B cell (primary cell): ENCODE data around the gene SELENOI. TPM values are rescaled to one million over a fixed set of nuclear protein-coding genes. Genes with fewer than 3 reads are reported as not detected.
"Not testable (repeated sequence)": the region's sequence is repeated elsewhere in the genome, so short reads cannot be mapped to it uniquely, and the experiment has no call there.

Source experiments
- ATAC-seq: fragments of 200-7000 bp; cut with Tn5 transposase; one replicate; pipeline ENCODE4 v1.10.0; 2021; ENCODE audit warnings: low read depth, mild to moderate bottlenecking, moderate number of reproducible peaks, moderate library complexity
- CTCF ChIA-PET: fragments of 350-600 bp; sonication (Branson Sonifier 250); formaldehyde crosslinking; loops from one replicate; lab custom pipeline; 2021; ENCODE audit warnings: antibody characterized with exemption, inconsistent platforms; lab: Charles Lee
- POLR2A ChIA-PET: fragments of 350-600 bp; sonication (Branson Sonifier 250); formaldehyde crosslinking; loops from one replicate; lab custom pipeline; 2021; ENCODE audit warnings: antibody characterized with exemption; lab: Charles Lee
- DNase-seq: peaks from one replicate; pipeline ENCODE4 v3.0.0; 2013
- H2AFZ ChIP-seq: 2 replicates; pipeline ENCODE4 v1.6.1; 2012; ENCODE audit warnings: mild to moderate bottlenecking, low read depth, low read length; ENCODE audit not compliant: insufficient read depth, poor library complexity, severe bottlenecking
- H3K27ac ChIP-seq, 2 donors: 1 replicate in 1 of 2; 2 replicates in 1 of 2; pipeline ENCODE4 v1.5.1; 2012 to 2013; ENCODE audit warnings: low read length in 2 of 2, mild to moderate bottlenecking in 2 of 2, moderate library complexity in 1 of 2
- H3K27me3 ChIP-seq, 4 experiments: fragments of 200-600 bp in 1 of 4; sonication (generic) in 1 of 4; replicated peaks in 1 of 4; 1 replicate in 2 of 4; 2 replicates in 2 of 4; pipeline versions ENCODE4 v1.6.1 to v1.7.0; 2013 to 2016; ENCODE audit warnings: low read length in 3 of 4, mild to moderate bottlenecking in 2 of 4, mixed read lengths in 1 of 4, moderate library complexity in 1 of 4; ENCODE audit not compliant: insufficient read depth in 4 of 4, control insufficient read depth in 3 of 4; ENCODE audit errors: control extremely low read depth in 1 of 4
- H3K36me3 ChIP-seq, 2 experiments: replicated peaks in 1 of 2; 1 replicate in 1 of 2; 2 replicates in 1 of 2; pipeline versions ENCODE4 v1.6.1 to v1.7.1; 2013; ENCODE audit warnings: low read length in 1 of 2; ENCODE audit not compliant: insufficient read depth in 2 of 2, control insufficient read depth in 1 of 2; ENCODE audit errors: control extremely low read depth in 1 of 2, extremely low read depth in 1 of 2
- H3K4me1 ChIP-seq, 2 donors: fragments of 200-600 bp in 1 of 2; sonication (generic) in 1 of 2; 1 replicate in 1 of 2; 2 replicates in 1 of 2; pipeline versions ENCODE4 v1.5.1 to v1.6.1; 2013 to 2017; ENCODE audit warnings: low read length in 2 of 2; ENCODE audit not compliant: control insufficient read depth in 2 of 2, insufficient read depth in 2 of 2
- H3K4me2 ChIP-seq: replicated peaks from 2 replicates; pipeline ENCODE3; 2012; ENCODE audit warnings: mild to moderate bottlenecking, low read depth, low read length; ENCODE audit not compliant: poor library complexity, severe bottlenecking
- H3K4me3 ChIP-seq, 5 experiments: fragments of 200-600 bp in 1 of 5; sonication (generic) in 1 of 5; 1 replicate in 3 of 5; 2 replicates in 2 of 5; pipeline versions ENCODE4 v1.5.1 to v1.7.0; 2011 to 2016; ENCODE audit warnings: low read length in 4 of 5, mild to moderate bottlenecking in 4 of 5, low read depth in 2 of 5, control low read depth in 1 of 5, moderate library complexity in 1 of 5; ENCODE audit not compliant: insufficient read depth in 1 of 5; ENCODE audit errors: control extremely low read depth in 1 of 5, extremely low read depth in 1 of 5
- H3K79me2 ChIP-seq: fragments of 200-600 bp; sonication (generic); one replicate; pipeline ENCODE4 v1.6.0; 2016; ENCODE audit warnings: low read length; ENCODE audit not compliant: control insufficient read depth, insufficient read depth
- H3K9ac ChIP-seq: fragments of 200-600 bp; sonication (generic); 2 replicates; pipeline ENCODE4 v1.6.1; 2017; ENCODE audit warnings: mild to moderate bottlenecking, low read length, moderate library complexity
- H3K9me3 ChIP-seq, 3 donors: one replicate each; pipeline versions ENCODE4 v1.6.1 to v1.7.1; 2013; ENCODE audit warnings: low read length in 2 of 3; ENCODE audit not compliant: control insufficient read depth in 2 of 3, insufficient read depth in 1 of 3; ENCODE audit errors: control extremely low read depth in 1 of 3
- H4K20me1 ChIP-seq: 2 replicates; pipeline ENCODE4 v1.6.0; 2012; ENCODE audit warnings: mild to moderate bottlenecking, low read length; ENCODE audit not compliant: insufficient read depth, control insufficient read depth, poor library complexity, severe bottlenecking
- H3K27ac Mint-ChIP-seq: one replicate; pipeline ENCODE4 v1.8.0; 2021; ENCODE audit warnings: mixed read lengths
- H3K27me3 Mint-ChIP-seq: one replicate; pipeline ENCODE4 v1.8.0; 2021; ENCODE audit warnings: mixed read lengths
- H3K4me1 Mint-ChIP-seq: one replicate; pipeline ENCODE4 v1.8.0; 2021; ENCODE audit warnings: mixed read lengths
- H3K4me3 Mint-ChIP-seq: one replicate; pipeline ENCODE4 v1.8.0; 2021; ENCODE audit warnings: mixed read lengths
- H3K9me3 Mint-ChIP-seq: one replicate; pipeline ENCODE4 v1.8.0; 2022; ENCODE audit warnings: mixed read lengths; ENCODE audit not compliant: insufficient read depth
- EZH2 ChIP-seq: IDR thresholded peaks from 2 replicates; pipeline ENCODE4 v1.6.1; 2012; ENCODE audit warnings: borderline replicate concordance, low read depth, mild to moderate bottlenecking, moderate library complexity, low read length; ENCODE audit not compliant: insufficient read depth, poor library complexity, severe bottlenecking
- WGBS: methylation state at CpG from one replicate; pipeline ENCODE4 v1.1.5; 2013; ENCODE audit warnings: missing lambda C conversion rate; ENCODE audit not compliant: insufficient coverage; 5-methylcytosine and 5-hydroxymethylcytosine counted together
- intact Hi-C: fragments of 100-400 bp; cut with micrococcal nuclease; formaldehyde crosslinking; loops from one replicate; pipeline ENCODE4 v1.10.0; 2022
- polyA plus RNA-seq: library from polyadenylated mRNA; depleted of rRNA; stranded (reverse); fragments of >200 nt; gene quantifications from 2 replicates; pipeline ENCODE4 v1.2.3, GENCODE V29; 2012
- total RNA-seq, 2 donors: library from RNA; stranded (reverse); fragments of 120-200 nt in 1 of 2; gene quantifications; 1 replicate in 1 of 2; 2 replicates in 1 of 2; pipeline versions ENCODE4 v1.2.3 to v1.2.4, GENCODE V29; 2013 to 2022
- TF ChIP-seq, protein P1 (sequence below): fragments of 200-600 bp; IDR thresholded peaks from one replicate; pipeline ENCODE4 v1.8.0; 2022; ENCODE audit warnings: antibody characterized with exemption, mild to moderate bottlenecking

The SELENOI gene
- total and polyA plus RNA-seq, 2 donors (not counting 1 experiment from before 2014, with no cell fraction given), result 3.4 to 20.1 TPM

DNA sequence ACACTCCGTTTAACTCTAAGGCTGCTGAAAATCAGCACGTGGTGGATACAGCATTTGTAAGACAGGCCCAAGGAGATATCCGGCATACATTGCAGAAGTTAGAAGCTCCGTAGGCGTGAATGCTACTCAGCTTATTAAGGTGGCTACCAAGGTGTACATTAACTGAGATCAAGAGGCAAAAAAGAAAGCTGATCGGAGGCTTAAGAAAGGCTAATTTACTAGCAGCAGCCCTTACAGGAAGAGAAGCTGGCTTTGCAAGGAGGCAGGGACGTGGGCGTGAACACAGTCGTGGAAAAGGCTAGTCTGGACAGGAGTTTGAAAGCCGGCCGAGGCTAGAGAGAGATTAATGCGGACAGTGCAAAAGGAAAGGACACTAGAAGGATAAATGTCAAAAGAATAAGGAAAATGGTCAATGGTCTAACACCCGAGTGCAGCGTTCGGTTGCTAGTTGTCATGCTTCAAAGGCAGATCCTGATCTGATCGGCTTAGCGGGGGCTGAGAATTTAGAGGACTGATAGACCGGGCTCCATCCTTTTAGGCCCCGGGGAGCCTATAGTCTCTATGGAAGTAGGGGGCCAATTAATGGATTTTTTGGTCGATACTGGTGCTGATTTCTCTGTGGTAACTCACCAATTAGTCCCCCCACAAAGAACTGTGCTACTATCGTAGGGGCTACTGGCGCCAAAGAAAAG, 45.6 kb upstream of the SELENOI start:
- peaks cover 0 to 6% of the 10 kb centered on the region in 2 experiments for H3K36me3 ChIP-seq
- whole genome bisulfite sequencing, result 60% methylated on average over 18 of the region's 22 CpGs
- peak overlapping the region in 4 of 5 experiments; percentile 84 to 97 (median 92) for H3K4me3 ChIP-seq
- peaks cover 15 to 20% of the 10 kb centered on the region in 2 donors for H3K4me1 ChIP-seq
- no peak for TF ChIP-seq EZH2
- TF ChIP-seq, protein P1, sequence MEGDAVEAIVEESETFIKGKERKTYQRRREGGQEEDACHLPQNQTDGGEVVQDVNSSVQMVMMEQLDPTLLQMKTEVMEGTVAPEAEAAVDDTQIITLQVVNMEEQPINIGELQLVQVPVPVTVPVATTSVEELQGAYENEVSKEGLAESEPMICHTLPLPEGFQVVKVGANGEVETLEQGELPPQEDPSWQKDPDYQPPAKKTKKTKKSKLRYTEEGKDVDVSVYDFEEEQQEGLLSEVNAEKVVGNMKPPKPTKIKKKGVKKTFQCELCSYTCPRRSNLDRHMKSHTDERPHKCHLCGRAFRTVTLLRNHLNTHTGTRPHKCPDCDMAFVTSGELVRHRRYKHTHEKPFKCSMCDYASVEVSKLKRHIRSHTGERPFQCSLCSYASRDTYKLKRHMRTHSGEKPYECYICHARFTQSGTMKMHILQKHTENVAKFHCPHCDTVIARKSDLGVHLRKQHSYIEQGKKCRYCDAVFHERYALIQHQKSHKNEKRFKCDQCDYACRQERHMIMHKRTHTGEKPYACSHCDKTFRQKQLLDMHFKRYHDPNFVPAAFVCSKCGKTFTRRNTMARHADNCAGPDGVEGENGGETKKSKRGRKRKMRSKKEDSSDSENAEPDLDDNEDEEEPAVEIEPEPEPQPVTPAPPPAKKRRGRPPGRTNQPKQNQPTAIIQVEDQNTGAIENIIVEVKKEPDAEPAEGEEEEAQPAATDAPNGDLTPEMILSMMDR, result no peak
- H3K4me3 Mint-ChIP-seq, result no peak overlapping the region
- no peaks in the 10 kb centered on the region for H3K27me3 ChIP-seq
- H3K79me2 ChIP-seq, result peaks cover 7% of the 10 kb centered on the region
- no peaks in the 10 kb centered on the region for H3K27me3 Mint-ChIP-seq
- ChIA-PET CTCF (interaction anchor here (0.6 to 1.4 kb wide), 4 partner anchors 14 to 309 kb away, joined by 3 to 5 read pairs (median 3); no protein-coding TSS in a partner anchor), POLR2A (interaction anchor here (0.8 to 1.4 kb wide), 3 partner anchors 45 to 626 kb away, joined by 3 to 7 read pairs (median 6); partner anchors contain the start of genes HADHA, HADHB and SELENOI)
- peak overlapping the region; percentile 100 for H2AFZ ChIP-seq
- peak overlapping the region; percentile 87 for H3K4me2 ChIP-seq
- H3K27ac Mint-ChIP-seq, result no peak overlapping the region
- no peaks in the 10 kb centered on the region for H3K4me1 Mint-ChIP-seq
- H3K9me3 ChIP-seq, result no peaks in the 10 kb centered on the region
- intact Hi-C loops, result no loop called here
- peak overlapping the region; percentile 92 for H3K9ac ChIP-seq
- H3K27ac ChIP-seq, result peak overlapping the region; percentile 68 to 91
- ATAC-seq (peak; percentile 32), DNase-seq (peak; percentile 46)
- H4K20me1 ChIP-seq, result no peaks in the 10 kb centered on the region
- no peaks in the 10 kb centered on the region for H3K9me3 Mint-ChIP-seq

DNA sequence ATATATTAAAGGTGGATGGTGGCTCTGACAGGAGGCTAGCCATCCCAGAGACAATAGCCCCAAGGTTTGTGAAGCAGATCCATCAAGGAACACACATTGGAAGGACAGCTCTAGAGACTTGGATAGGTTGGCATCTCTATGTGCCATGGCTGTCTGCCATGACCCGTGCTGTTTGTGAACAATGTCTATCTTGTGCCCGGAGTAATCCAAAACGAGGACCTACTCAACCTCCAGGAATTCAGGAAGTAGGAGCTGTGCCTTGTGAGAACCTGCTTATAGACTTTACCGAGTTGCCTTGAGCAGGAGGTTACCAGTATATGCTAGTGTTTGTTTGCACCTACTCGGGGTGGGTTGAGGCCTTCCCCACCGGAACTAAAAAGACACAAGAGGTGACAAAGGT, 43.1 kb upstream of the SELENOI start:
- peaks cover 0 to 6% of the 10 kb centered on the region in 2 experiments for H3K36me3 ChIP-seq
- peaks cover 15 to 20% of the 10 kb centered on the region in 2 donors for H3K4me1 ChIP-seq
- H2AFZ ChIP-seq, result no peak overlapping the region
- CTCF ChIA-PET, result no interaction called here
- H3K4me3 Mint-ChIP-seq, result no peak overlapping the region
- no peaks in the 10 kb centered on the region for H3K27me3 Mint-ChIP-seq
- no peak overlapping the region for H3K4me2 ChIP-seq
- intact Hi-C loops, result no loop called here
- H4K20me1 ChIP-seq, result no peaks in the 10 kb centered on the region
- ATAC-seq (no peak), DNase-seq (no peak)
- H3K27me3 ChIP-seq, result no peaks in the 10 kb centered on the region
- H3K27ac ChIP-seq, result no peak overlapping the region
- no peak overlapping the region for H3K4me3 ChIP-seq
- H3K9me3 ChIP-seq, result no peaks in the 10 kb centered on the region
- 96% methylated on average over 5 of the region's 6 CpGs for WGBS
- H3K9ac ChIP-seq, result no peak overlapping the region
- H3K27ac Mint-ChIP-seq, result no peak overlapping the region
- peaks cover 7% of the 10 kb centered on the region for H3K79me2 ChIP-seq
- no peak for TF ChIP-seq EZH2
- TF ChIP-seq, protein P1, result no peak
- POLR2A ChIA-PET, result no interaction called here
- H3K4me1 Mint-ChIP-seq, result no peaks in the 10 kb centered on the region
- H3K9me3 Mint-ChIP-seq, result no peaks in the 10 kb centered on the region

DNA sequence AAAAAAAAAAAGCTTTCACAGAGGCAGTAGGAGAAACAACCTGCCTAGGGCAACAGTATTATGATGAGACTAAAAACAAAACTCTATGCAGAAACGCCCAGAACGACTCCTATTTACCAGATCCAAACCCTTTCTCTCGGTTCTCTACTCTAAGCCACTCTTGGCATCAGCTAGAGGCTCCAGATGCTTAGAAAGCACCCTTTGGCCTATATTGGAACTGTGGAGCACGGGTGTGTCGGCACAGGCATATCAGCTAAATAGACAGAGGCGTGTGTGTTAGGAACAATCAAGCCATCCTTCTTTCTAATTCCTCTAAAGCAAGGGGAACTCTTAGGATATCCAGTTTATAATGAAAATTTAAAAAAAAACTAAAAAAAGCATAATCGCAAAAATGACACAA, 40.8 kb upstream of the SELENOI start:
- H3K27me3 ChIP-seq, H2AFZ ChIP-seq, H3K4me3 Mint-ChIP-seq, DNase-seq, H3K9ac ChIP-seq, H3K79me2 ChIP-seq, H4K20me1 ChIP-seq, H3K4me2 ChIP-seq, H3K9me3 Mint-ChIP-seq, H3K4me1 ChIP-seq, POLR2A ChIA-PET, ATAC-seq, H3K27ac ChIP-seq, intact Hi-C loops, H3K36me3 ChIP-seq, H3K27ac Mint-ChIP-seq, H3K27me3 Mint-ChIP-seq, H3K4me1 Mint-ChIP-seq, H3K4me3 ChIP-seq, H3K9me3 ChIP-seq: not testable (repeated sequence)
- no CpG with 5 or more reads among the region's 7 CpGs for WGBS
- CTCF ChIA-PET, result interaction anchor here (1.1 kb wide), 1 partner anchor 25 kb away, joined by 3 read pairs; no protein-coding TSS in a partner anchor
